OCI-LY3 (cell line): ENCODE measurements around the gene ZNF493.

Experiments used
- H2AFZ ChIP-seq: fragments of 200-600, 300-600 bp; shearing (Covaris generic); 2 replicates; pipeline ENCODE4 v1.6.0; 2014; ENCODE audit warnings: antibody characterized with exemption, low read depth, low read length
- H3K27ac ChIP-seq: fragments of 200-600, 300-600 bp; sonication (generic); 2 replicates; pipeline ENCODE4 v1.5.1; 2014; ENCODE audit warnings: mild to moderate bottlenecking, low read length, moderate library complexity, mixed read lengths
- H3K27me3 ChIP-seq: fragments of 200-600, 300-600 bp; sonication (generic); 2 replicates; pipeline ENCODE4 v1.6.1; 2014; ENCODE audit warnings: low read depth, low read length, mixed read lengths
- H3K36me3 ChIP-seq: fragments of 200-600, 300-600 bp; sonication (generic); replicated peaks from 2 replicates; pipeline ENCODE3; 2014; ENCODE audit warnings: low read depth, low read length, mixed read lengths
- H3K4me1 ChIP-seq: fragments of 300-600, 200-600 bp; sonication (generic); 2 replicates; pipeline ENCODE4 v1.6.1; 2014; ENCODE audit warnings: low read length, mixed read lengths
- H3K4me2 ChIP-seq: fragments of 200-600, 300-600 bp; sonication (generic); 2 replicates; pipeline ENCODE4 v1.6.1; 2014; ENCODE audit warnings: low read length, mixed read lengths
- H3K4me3 ChIP-seq: fragments of 300-600, 200-600 bp; sonication (generic); 2 replicates; pipeline ENCODE4 v1.5.1; 2014; ENCODE audit warnings: antibody characterized with exemption, mild to moderate bottlenecking, low read length, moderate library complexity
- H3K79me2 ChIP-seq: fragments of 300-600, 200-600 bp; shearing (Covaris generic); 2 replicates; pipeline ENCODE4 v1.6.1; 2014; ENCODE audit warnings: mild to moderate bottlenecking, low read length, mixed read lengths
- H3K9ac ChIP-seq: fragments of 300-600, 200-600 bp; shearing (Covaris generic); 2 replicates; pipeline ENCODE4 v1.6.0; 2014; ENCODE audit warnings: mild to moderate bottlenecking, low read length, moderate library complexity
- H3K9me3 ChIP-seq: fragments of 200-600, 300-600 bp; shearing (Covaris generic); 2 replicates; pipeline ENCODE4 v1.6.1; 2014; ENCODE audit warnings: low read length, mixed read lengths; ENCODE audit not compliant: insufficient read depth
- H4K20me1 ChIP-seq: fragments of 200-600, 300-600 bp; sonication (generic); 2 replicates; pipeline ENCODE4 v1.6.1; 2016; ENCODE audit warnings: low read length, mixed read lengths; ENCODE audit not compliant: insufficient read depth
- EZH2phosphoT487 ChIP-seq: fragments of 200-600 bp; shearing (Covaris generic); IDR thresholded peaks from 2 replicates; pipeline ENCODE4 v1.6.1; 2018; ENCODE audit warnings: antibody characterized with exemption, mixed run types, low read depth
- TF ChIP-seq, protein P1 (sequence below): fragments of 200-600, 300-600 bp; sonication (generic); IDR thresholded peaks from 2 replicates; pipeline ENCODE4 v1.5.1; 2014; ENCODE audit warnings: antibody characterized with exemption, low read length, low read depth

ZNF493 gene

DNA sequence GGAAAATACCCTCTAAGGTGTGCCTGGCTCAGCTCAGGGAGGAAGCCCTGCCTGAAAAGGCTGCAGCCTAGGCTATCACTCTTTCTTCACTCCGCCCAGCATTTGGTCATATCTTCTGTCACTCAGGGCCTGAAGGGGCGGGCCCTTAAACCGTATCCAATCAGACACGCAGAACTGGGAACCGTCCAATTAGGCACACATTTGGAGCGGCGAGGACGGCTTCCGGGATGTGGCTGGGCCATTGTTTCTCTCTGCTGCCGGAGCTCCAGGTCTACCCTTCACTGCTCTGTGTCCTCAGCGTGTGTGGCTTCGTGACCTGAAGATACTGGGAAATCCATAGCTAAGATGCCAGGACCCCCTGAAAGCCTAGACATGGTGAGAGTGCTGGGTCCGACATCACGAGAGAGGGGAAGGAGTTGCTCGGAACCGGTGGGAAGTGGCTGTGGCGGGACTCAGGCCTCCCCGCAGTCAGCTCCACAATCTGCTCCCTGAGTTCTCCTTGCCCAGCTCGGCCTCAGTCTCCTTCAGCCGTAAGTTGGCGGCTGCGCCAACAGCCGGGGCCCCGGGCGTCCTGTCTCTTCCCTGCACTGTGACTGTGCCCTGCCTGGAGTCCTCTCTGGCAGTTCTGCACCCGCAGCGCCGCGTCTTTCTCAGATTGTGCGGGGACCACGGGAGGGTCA lies at the start of gene ZNF493:
TSS of gene ZNF493 (plus strand) at position 241 of the 680 bp plus-strand sequence. CDS start at position 346, 105 bp downstream.
- peaks cover 4% of the 10 kb centered on the region; the same call in 1 of the 2 replicates for H3K9me3 ChIP-seq
- H3K9ac ChIP-seq = peak within 1 kb of the TSS; percentile 78

DNA sequence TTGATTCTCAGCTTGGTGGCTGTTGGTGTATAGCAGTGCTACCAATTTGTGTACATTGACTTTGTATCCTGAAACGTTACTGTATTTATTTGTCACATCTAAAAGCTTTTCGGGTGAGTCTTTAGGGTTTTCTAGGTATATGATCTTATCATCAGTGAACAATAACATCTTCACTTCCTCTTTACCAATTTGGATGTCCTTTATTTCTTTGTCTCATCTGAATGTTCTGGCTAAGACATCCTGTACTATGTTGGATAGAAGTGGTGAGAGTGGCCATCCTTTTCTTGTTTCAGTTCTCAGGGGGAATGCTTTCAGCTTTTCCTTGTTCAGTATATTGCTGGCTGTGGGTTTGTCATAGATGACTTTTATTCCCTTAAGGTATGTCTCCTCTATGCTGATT lies 44.1 kb upstream of the ZNF493 start:
- no peak overlapping the region for H3K4me2 ChIP-seq
- H3K27ac ChIP-seq = no peak overlapping the region
- no peaks in the 10 kb centered on the region for H3K4me1 ChIP-seq
- no peak overlapping the region for H3K9ac ChIP-seq
- H3K4me3 ChIP-seq = no peak overlapping the region
- TF ChIP-seq, protein P1, sequence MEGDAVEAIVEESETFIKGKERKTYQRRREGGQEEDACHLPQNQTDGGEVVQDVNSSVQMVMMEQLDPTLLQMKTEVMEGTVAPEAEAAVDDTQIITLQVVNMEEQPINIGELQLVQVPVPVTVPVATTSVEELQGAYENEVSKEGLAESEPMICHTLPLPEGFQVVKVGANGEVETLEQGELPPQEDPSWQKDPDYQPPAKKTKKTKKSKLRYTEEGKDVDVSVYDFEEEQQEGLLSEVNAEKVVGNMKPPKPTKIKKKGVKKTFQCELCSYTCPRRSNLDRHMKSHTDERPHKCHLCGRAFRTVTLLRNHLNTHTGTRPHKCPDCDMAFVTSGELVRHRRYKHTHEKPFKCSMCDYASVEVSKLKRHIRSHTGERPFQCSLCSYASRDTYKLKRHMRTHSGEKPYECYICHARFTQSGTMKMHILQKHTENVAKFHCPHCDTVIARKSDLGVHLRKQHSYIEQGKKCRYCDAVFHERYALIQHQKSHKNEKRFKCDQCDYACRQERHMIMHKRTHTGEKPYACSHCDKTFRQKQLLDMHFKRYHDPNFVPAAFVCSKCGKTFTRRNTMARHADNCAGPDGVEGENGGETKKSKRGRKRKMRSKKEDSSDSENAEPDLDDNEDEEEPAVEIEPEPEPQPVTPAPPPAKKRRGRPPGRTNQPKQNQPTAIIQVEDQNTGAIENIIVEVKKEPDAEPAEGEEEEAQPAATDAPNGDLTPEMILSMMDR = no peak
- TF ChIP-seq EZH2phosphoT487 = no peak
- no peaks in the 10 kb centered on the region for H3K79me2 ChIP-seq
- H3K9me3 ChIP-seq = no peaks in the 10 kb centered on the region
- no peaks in the 10 kb centered on the region for H3K36me3 ChIP-seq
- H4K20me1 ChIP-seq = no peaks in the 10 kb centered on the region
- no peak overlapping the region for H2AFZ ChIP-seq
- H3K27me3 ChIP-seq = no peaks in the 10 kb centered on the region

More for the DNA sequence above, at the start of gene ZNF493:
- peaks cover 33% of the 10 kb centered on the region for H3K36me3 ChIP-seq
- peak within 1 kb of the TSS; percentile 86 for H3K4me3 ChIP-seq
- peaks cover 6% of the 10 kb centered on the region for H3K4me1 ChIP-seq
- peak within 1 kb of the TSS; percentile 15; the same call in 1 of the 2 replicates for H3K27ac ChIP-seq
- peak within 1 kb of the TSS; percentile 48 for H2AFZ ChIP-seq
- TF ChIP-seq EZH2phosphoT487 = no peak
- TF ChIP-seq, protein P1 = no peak
- H3K79me2 ChIP-seq = peaks cover 28% of the 10 kb centered on the region
- no peaks in the 10 kb centered on the region for H3K27me3 ChIP-seq
- H3K4me2 ChIP-seq = peak within 1 kb of the TSS; percentile 71
- H4K20me1 ChIP-seq = no peaks in the 10 kb centered on the region

DNA sequence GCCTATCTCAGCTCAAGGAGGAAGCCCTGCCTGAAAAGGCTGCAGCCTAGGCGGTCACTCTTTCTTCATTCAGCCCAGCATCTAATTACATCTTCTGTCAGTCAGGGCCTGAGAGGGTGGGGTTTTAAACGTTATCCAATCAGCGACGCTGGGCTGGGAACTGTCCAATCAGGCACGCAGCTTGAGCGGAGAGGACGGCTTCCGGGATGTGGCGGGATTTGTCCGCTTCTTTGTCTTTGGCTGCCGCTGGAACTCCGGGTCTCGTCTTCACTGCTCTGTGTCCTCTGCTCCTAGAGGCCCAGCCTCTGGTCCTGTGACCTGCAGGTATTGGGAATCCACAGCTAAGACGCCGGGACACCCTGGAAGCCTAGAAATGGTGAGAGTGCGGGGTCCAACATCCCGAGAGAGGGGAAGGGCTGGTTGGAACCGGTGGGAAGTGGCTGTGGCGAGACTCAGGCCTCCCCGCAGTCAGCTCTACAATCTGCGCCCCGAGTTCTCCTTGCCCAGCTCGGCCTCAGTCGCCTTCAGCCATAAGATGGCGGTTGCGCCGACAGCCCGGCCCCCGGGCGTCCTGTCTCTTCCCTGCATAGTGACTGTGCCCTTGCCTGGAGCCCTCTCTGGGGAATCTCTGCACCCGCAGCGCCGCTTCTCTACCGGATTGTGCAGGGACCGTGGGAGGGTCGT lies 38.0 kb upstream of the ZNF493 start, which contains the start of gene ZNF738:
TSS of gene ZNF738 (plus strand) at position 233 of the 684 bp plus-strand sequence. CDS start at position 374, 141 bp downstream.
- peaks cover 8% of the 10 kb centered on the region for H3K9me3 ChIP-seq
- H3K27ac ChIP-seq = peak within 1 kb of the TSS; percentile 72
- H3K4me1 ChIP-seq = no peaks in the 10 kb centered on the region
- peak within 1 kb of the TSS; percentile 93 for H3K4me3 ChIP-seq
- H4K20me1 ChIP-seq = no peaks in the 10 kb centered on the region
- peaks cover 38% of the 10 kb centered on the region for H3K36me3 ChIP-seq
- H3K27me3 ChIP-seq = no peaks in the 10 kb centered on the region
- no peak for TF ChIP-seq EZH2phosphoT487
- TF ChIP-seq, protein P1 = no peak
- H3K79me2 ChIP-seq = peaks cover 32% of the 10 kb centered on the region
- H3K9ac ChIP-seq = peak within 1 kb of the TSS; percentile 93
- H2AFZ ChIP-seq = peak within 1 kb of the TSS; percentile 81; the same call in 1 of the 2 replicates
- peak within 1 kb of the TSS; percentile 54 for H3K4me2 ChIP-seq

DNA sequence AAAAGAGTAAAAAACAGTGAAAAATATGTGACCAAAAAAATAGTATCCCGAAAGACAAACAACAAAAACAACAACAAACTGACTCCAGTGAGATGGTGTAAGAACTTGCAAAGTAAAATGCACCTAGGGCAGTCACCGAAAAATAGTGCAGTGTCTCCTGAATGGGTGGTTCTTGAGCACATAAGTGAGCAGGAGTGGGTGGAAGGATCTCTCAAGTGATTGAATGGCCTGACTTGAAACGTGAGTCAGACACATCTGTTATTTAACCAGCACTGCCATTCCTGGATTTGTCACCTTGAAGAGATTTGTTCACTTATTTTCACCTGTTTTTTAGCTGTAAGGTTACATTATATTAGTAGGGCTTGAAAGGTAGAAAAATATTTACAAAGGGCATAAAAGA lies 34.6 kb upstream of the ZNF493 start:
- Histone ChIP-seq H4K20me1 (no peaks in the 10 kb centered on the region), H3K9ac (no peak overlapping the region), H3K36me3 (peaks cover 70% of the 10 kb centered on the region)

More for the DNA sequence above, 34.6 kb upstream of the ZNF493 start:
- H3K9me3 ChIP-seq = peaks cover 14% of the 10 kb centered on the region
- peaks cover 45% of the 10 kb centered on the region for H3K79me2 ChIP-seq
- H3K4me1 ChIP-seq = no peaks in the 10 kb centered on the region
- TF ChIP-seq, protein P1 = no peak
- H2AFZ ChIP-seq = no peak overlapping the region
- no peak overlapping the region for H3K27ac ChIP-seq
- no peak overlapping the region for H3K4me2 ChIP-seq
- no peaks in the 10 kb centered on the region for H3K27me3 ChIP-seq
- no peak overlapping the region for H3K4me3 ChIP-seq
